Body of pancreas (tissue), 4 donors: Measurements from ENCODE around the gene HLA-DOB. TPM values are rescaled to one million over a fixed set of nuclear protein-coding genes. Genes with fewer than 3 reads are reported as not detected.

ENCODE experiments used
- ATAC-seq: fragments of 150-250 bp; one replicate; pipeline ENCODE4 v1.9.1; 2016
- DNase-seq, 4 donors: peaks; one replicate each; pipeline ENCODE4 v3.0.0-alpha.2; 2019
- H3K27ac ChIP-seq, 4 donors: fragments of 200-600 bp; sonication (generic); 1 replicate in 3 of 4; 2 replicates in 1 of 4; pipeline versions ENCODE4 v1.5.1 to v1.6.1; 2016 to 2019; ENCODE audit warnings: mild to moderate bottlenecking in 1 of 4, mixed read lengths in 1 of 4, moderate library complexity in 1 of 4
- H3K27me3 ChIP-seq, 2 donors: fragments of 200-600 bp; sonication (generic); one replicate each; pipeline ENCODE4 v1.6.0; 2016; ENCODE audit warnings: mild to moderate bottlenecking in 1 of 2
- H3K36me3 ChIP-seq, 2 donors: fragments of 200-600 bp; sonication (generic); replicated peaks in 1 of 2; 2 replicates each; pipeline ENCODE4 v1.5.1; 2016; ENCODE audit warnings: low read depth in 2 of 2; ENCODE audit not compliant: insufficient read depth in 1 of 2
- H3K4me1 ChIP-seq: fragments of 200-600 bp; sonication (generic); one replicate; pipeline ENCODE4 v1.6.0; 2016
- H3K4me3 ChIP-seq, 2 donors: fragments of 200-600 bp; sonication (generic); 1 replicate in 1 of 2; 2 replicates in 1 of 2; pipeline ENCODE4 v1.5.1; 2016 to 2019
- H3K9me3 ChIP-seq, 3 donors: fragments of 200-600 bp; sonication (generic); 1 replicate in 2 of 3; 2 replicates in 1 of 3; pipeline ENCODE4 v1.5.1; 2016
- POLR2A ChIP-seq, 3 donors: fragments of 450-650 bp; IDR thresholded peaks; one replicate each; pipeline ENCODE4 v1.6.1; 2016; ENCODE audit warnings: antibody characterized with exemption in 3 of 3, mild to moderate bottlenecking in 2 of 3
- WGBS, 2 donors: methylation state at CpG; one replicate each; pipeline ENCODE4 v1.1.5; 2017; 5-methylcytosine and 5-hydroxymethylcytosine counted together
- intact Hi-C: fragments of 100-400 bp; cut with DNase I; formaldehyde crosslinking; loops from one replicate; pipeline ENCODE4 v1.15.1; 2023
- total RNA-seq, 2 donors: library from RNA; depleted of rRNA; stranded (reverse); fragments of >200 nt; gene quantifications; one replicate each; pipeline ENCODE4 v1.1.0, GENCODE V29; 2016
- TF ChIP-seq, protein P1 (sequence below), 7 experiments: fragments of 450-650 bp in 4 of 7; fragments of 200-600 bp in 3 of 7; sonication (generic) in 3 of 7; IDR thresholded peaks; one replicate each; pipeline ENCODE4 v1.5.1; 2016 to 2019; ENCODE audit warnings: antibody characterized with exemption in 7 of 7

The HLA-DOB gene
- not detected for total RNA-seq

DNA sequence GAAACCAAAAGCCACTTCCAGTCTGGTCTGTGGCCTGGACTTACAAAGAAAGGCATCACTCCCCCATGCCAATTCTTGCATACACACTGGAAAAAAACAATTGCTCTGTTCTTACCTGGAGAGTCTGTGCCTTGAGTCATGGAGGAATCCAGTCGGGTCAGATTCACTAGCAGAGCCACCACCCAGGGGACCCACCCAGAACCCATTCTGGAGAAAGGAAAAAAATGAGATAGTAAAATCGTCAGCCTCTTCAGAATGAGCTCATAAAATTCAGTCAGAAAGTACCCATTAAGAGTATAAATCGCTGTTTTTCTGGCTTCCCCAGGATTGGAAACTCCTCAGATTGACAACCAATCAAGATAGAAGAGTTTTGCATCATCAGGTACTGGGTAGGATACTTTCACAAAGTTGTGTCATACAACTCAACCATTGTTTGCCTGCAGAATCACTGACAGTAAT is at the start of gene HLA-DOB:
HLA-DOB (minus strand) TSS at position 257 of the 459 bp plus-strand sequence; CDS start at position 206, 51 bp downstream.
- DNase-seq = no peak
- 56 to 59% methylated on average over 3 of the region's 3 CpGs for WGBS, 2 donors
- H3K4me1 ChIP-seq = no peaks in the 10 kb centered on the region
- H3K27me3 ChIP-seq = no peaks in the 10 kb centered on the region
- TF ChIP-seq POLR2A (IDR thresholded peaks at IDR 0.05) = no peak
- TF ChIP-seq, protein P1, sequence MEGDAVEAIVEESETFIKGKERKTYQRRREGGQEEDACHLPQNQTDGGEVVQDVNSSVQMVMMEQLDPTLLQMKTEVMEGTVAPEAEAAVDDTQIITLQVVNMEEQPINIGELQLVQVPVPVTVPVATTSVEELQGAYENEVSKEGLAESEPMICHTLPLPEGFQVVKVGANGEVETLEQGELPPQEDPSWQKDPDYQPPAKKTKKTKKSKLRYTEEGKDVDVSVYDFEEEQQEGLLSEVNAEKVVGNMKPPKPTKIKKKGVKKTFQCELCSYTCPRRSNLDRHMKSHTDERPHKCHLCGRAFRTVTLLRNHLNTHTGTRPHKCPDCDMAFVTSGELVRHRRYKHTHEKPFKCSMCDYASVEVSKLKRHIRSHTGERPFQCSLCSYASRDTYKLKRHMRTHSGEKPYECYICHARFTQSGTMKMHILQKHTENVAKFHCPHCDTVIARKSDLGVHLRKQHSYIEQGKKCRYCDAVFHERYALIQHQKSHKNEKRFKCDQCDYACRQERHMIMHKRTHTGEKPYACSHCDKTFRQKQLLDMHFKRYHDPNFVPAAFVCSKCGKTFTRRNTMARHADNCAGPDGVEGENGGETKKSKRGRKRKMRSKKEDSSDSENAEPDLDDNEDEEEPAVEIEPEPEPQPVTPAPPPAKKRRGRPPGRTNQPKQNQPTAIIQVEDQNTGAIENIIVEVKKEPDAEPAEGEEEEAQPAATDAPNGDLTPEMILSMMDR (IDR thresholded peaks at IDR 0.05) = no peak
- H3K27ac ChIP-seq = no peak within 1 kb of the TSS
- no peaks in the 10 kb centered on the region for H3K9me3 ChIP-seq
- ATAC-seq = peak; percentile 45
- no peak within 1 kb of the TSS for H3K4me3 ChIP-seq
- intact Hi-C loops = no loop called here
- no peaks in the 10 kb centered on the region for H3K36me3 ChIP-seq

DNA sequence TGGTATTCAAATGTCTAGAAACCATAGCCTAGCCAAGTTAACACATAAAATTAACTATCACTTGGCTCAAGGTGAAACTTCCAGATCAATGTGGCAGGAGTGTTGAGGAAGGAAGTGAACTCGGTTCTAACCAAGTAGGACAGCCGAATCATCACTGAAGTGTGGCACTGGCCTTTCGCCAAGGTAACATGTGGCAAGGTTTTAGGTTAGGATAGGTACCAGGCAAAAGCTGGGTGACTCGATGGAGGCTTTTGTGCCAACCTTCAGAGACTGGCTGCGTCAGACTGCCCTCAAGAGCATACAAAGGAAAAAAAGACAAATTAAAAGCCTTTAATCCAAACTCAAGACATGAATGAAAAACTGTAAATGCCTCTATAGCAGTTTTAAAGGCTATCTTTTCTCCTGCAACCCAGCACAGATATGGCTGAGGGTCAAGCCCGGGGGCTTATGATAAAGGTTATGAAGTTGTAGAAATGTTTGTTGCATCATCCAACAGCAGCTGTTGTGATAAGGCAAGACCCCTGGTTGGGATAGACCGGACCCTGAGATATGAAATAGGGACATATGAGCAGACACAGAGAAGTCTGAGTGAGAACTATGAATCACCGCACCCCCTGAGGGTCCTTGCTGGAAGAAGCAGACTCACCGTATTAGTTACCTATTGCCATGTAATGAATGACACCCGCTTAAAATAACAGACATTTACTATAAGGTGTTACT is 49.1 kb upstream of the HLA-DOB start:
- H3K27me3 ChIP-seq = no peaks in the 10 kb centered on the region
- no peak overlapping the region for H3K27ac ChIP-seq
- ATAC-seq (no peak), DNase-seq (no peak)
- H3K36me3 ChIP-seq = no peaks in the 10 kb centered on the region
- TF ChIP-seq, protein P1 (IDR thresholded peaks at IDR 0.05) = no peak
- no peak for TF ChIP-seq POLR2A (IDR thresholded peaks at IDR 0.05)
- no peak overlapping the region for H3K4me3 ChIP-seq
- intact Hi-C loops = loop anchor here (5.0 kb wide), 1 partner anchor 34 kb away; no protein-coding TSS in a partner anchor
- no peaks in the 10 kb centered on the region for H3K4me1 ChIP-seq
- H3K9me3 ChIP-seq = no peaks in the 10 kb centered on the region
- 43 to 51% methylated on average over 10 of the region's 10 CpGs for WGBS, 2 donors

GRCh38 chr6:32862725-32863124 is 45.9 kb upstream of the HLA-DOB start:
- Histone ChIP-seq H3K36me3 (no peaks in the 10 kb centered on the region), H3K27me3 (no peaks in the 10 kb centered on the region), H3K4me1 (no peaks in the 10 kb centered on the region), H3K27ac (no peak overlapping the region), H3K9me3 (no peaks in the 10 kb centered on the region), H3K4me3 (no peak overlapping the region)
- TF ChIP-seq POLR2A (IDR thresholded peaks at IDR 0.05) = no peak
- TF ChIP-seq, protein P1 (IDR thresholded peaks at IDR 0.05) = no peak
- WGBS, 2 donors = 69 to 72% methylated on average over 3 of the region's 3 CpGs
- ATAC-seq = no peak
- DNase-seq = no peak
- intact Hi-C loops = no loop called here

DNA sequence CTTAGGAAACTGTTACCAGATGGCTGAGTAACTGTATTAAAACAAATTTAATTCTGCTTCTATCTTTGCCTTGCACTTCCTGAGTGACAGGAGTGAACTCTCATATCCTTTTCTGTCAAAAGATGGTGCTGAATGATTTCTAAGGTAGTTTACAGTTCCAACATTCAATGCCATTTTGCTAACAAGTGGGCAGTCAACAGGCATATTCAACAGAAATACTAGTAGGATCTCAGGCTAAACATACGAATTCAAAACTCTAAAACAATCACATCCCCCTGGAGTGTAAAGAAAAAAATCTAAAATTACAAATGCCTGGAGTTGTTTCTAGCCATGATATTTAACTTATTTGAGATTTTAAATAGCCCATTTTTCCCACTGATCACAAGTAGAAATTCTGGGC is 43.9 kb upstream of the HLA-DOB start:
- Histone ChIP-seq H3K9me3 (no peaks in the 10 kb centered on the region), H3K4me3 (no peak overlapping the region), H3K27me3 (no peaks in the 10 kb centered on the region), H3K4me1 (no peaks in the 10 kb centered on the region), H3K36me3 (no peaks in the 10 kb centered on the region), H3K27ac (peak overlapping the region; percentile 21 to 74 (median 56))
- intact Hi-C loops = no loop called here
- ATAC-seq = no peak
- no peak for DNase-seq
- TF ChIP-seq, protein P1 (IDR thresholded peaks at IDR 0.05) = no peak
- WGBS, 2 donors = 54 to 64% methylated on average over 1 of the region's 1 CpG

DNA sequence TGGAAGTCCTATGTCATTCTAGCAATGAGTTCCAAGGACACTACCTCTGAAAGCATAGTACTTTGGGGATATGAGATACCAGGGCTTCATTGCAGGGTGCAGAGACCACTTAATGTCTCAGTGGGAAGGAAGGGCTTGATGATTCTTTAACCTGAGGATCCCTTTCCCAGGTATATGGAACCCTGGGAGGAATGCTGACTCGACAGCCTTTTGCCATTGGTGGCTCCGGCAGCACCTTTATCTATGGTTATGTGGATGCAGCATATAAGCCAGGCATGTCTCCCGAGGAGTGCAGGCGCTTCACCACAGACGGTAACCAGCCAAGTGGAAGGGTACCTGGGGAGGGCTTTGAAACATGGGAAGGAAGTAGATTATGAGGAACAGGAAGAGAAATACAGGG is 41.4 kb upstream of the HLA-DOB start:
- 79 to 80% methylated on average over 5 of the region's 5 CpGs for WGBS, 2 donors
- TF ChIP-seq, protein P1 (IDR thresholded peaks at IDR 0.05) = no peak
- TF ChIP-seq POLR2A (IDR thresholded peaks at IDR 0.05) = no peak
- Histone ChIP-seq H3K27me3 (no peaks in the 10 kb centered on the region), H3K4me3 (no peak overlapping the region), H3K9me3 (no peaks in the 10 kb centered on the region), H3K4me1 (peaks cover 7% of the 10 kb centered on the region), H3K36me3 (no peaks in the 10 kb centered on the region), H3K27ac (no peak overlapping the region)
- DNase-seq = no peak
- intact Hi-C loops = no loop called here
- ATAC-seq = no peak
